Activated T-cell treated with anti-CD3 and anti-CD28 coated beads, Interleukin-2, amount 50 U/mL, for 72 hours (primary cell): ENCODE measurements around the gene RXRA. TPM values are rescaled to one million over a fixed set of nuclear protein-coding genes. Genes with fewer than 3 reads are reported as not detected.

Source experiments
- ATAC-seq, 2 donors: fragments of 150-1000 bp; cut with Tn5 transposase; replicated peaks in 1 of 2; 2 replicates each; pipeline ENCODE4 v1.10.0; 2021; ENCODE audit warnings: moderate library complexity in 2 of 2, mild to moderate bottlenecking in 1 of 2
- DNase-seq, 2 donors: peaks; one replicate each; pipeline ENCODE4 v3.0.0; 2021 to 2022; ENCODE audit warnings: mixed read lengths in 1 of 2
- H3K27ac Mint-ChIP-seq: one replicate; pipeline ENCODE4 v1.8.0; 2022; ENCODE audit warnings: mild to moderate bottlenecking, moderate library complexity, mixed read lengths
- H3K27me3 Mint-ChIP-seq: one replicate; pipeline ENCODE4 v1.8.0; 2022; ENCODE audit warnings: low read depth, mixed read lengths
- H3K36me3 Mint-ChIP-seq, 2 donors: one replicate each; pipeline ENCODE4 v1.8.0; 2022; ENCODE audit warnings: mixed read lengths in 2 of 2, mild to moderate bottlenecking in 1 of 2; ENCODE audit not compliant: insufficient read depth in 2 of 2
- H3K4me1 Mint-ChIP-seq: one replicate; pipeline ENCODE4 v1.8.0; 2022; ENCODE audit warnings: low read depth, mixed read lengths
- H3K4me3 Mint-ChIP-seq, 2 donors: one replicate each; pipeline ENCODE4 v1.8.0; 2022; ENCODE audit warnings: mild to moderate bottlenecking in 2 of 2, mixed read lengths in 2 of 2, moderate library complexity in 2 of 2
- H3K9me3 Mint-ChIP-seq, 2 donors: one replicate each; pipeline ENCODE4 v1.8.0; 2022; ENCODE audit warnings: mixed read lengths in 2 of 2
- total RNA-seq, 2 donors: library from RNA; stranded (reverse); gene quantifications; one replicate each; pipeline ENCODE4 v1.2.3, GENCODE V29; 2022

The RXRA gene
- total RNA-seq, 2 donors from 2014 or later, result 4.9 to 12.4 TPM

DNA sequence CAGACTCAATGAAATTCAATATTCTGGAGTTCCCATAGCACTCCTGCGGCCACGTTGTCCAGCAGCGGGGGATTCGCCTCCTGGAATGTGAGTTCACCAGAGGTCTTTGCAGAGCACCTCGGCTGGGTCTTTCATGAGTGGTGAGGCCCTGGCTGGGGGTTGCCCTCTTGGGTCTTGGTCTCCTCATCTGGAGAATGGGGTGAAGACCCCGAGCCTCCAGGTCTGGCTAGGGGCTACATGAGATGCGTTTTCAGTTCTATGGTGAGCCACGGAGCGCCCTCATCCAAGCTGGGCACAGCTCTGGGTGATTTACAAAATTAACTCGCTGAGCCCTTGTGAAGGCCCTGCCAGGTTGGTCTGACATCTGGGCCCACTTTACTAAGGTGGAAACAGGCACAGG is 37.5 kb upstream of the RXRA start:
- ATAC-seq, result no peak
- no peak overlapping the region for H3K4me3 Mint-ChIP-seq
- DNase-seq, result no peak
- H3K27ac Mint-ChIP-seq, result no peak overlapping the region
- no peaks in the 10 kb centered on the region for H3K36me3 Mint-ChIP-seq
- no peaks in the 10 kb centered on the region for H3K9me3 Mint-ChIP-seq
- peaks cover 8% of the 10 kb centered on the region for H3K27me3 Mint-ChIP-seq
- no peaks in the 10 kb centered on the region for H3K4me1 Mint-ChIP-seq

DNA sequence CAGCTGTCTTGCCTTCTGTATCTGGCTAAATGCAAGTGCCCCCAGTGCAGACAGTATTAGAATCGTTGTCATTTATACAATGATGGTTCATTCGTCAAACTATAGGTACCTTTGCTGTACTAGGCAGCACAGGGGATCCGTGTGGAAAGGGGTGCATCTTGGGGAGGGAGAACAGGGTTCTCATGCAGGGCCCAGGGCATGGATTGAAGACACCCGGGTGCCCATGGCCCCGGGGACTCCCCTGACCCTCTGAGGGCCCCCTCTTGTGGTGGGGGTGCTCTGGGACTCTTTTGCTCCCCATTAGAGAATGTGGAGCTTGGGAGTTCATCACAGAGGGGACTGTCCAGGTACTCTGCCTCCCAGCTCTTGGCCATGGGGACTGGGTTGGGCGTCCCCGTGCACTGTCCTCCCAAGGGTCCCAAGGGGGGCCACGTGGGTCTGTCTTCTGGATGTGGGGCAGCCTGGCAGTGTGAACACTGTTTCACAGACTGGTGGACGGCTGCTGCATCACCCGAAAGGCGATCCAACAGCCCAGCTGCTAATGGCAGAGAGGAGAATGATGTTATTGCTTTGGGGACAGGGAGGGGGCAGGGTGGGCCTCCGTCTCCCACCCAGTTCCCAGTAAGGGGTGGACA is 36.9 kb upstream of the RXRA start:
- H3K4me1 Mint-ChIP-seq, result no peaks in the 10 kb centered on the region
- no peaks in the 10 kb centered on the region for H3K36me3 Mint-ChIP-seq
- no peaks in the 10 kb centered on the region for H3K9me3 Mint-ChIP-seq
- H3K27me3 Mint-ChIP-seq, result peaks cover 8% of the 10 kb centered on the region
- no peak for ATAC-seq
- DNase-seq, result no peak
- no peak overlapping the region for H3K4me3 Mint-ChIP-seq
- no peak overlapping the region for H3K27ac Mint-ChIP-seq

DNA sequence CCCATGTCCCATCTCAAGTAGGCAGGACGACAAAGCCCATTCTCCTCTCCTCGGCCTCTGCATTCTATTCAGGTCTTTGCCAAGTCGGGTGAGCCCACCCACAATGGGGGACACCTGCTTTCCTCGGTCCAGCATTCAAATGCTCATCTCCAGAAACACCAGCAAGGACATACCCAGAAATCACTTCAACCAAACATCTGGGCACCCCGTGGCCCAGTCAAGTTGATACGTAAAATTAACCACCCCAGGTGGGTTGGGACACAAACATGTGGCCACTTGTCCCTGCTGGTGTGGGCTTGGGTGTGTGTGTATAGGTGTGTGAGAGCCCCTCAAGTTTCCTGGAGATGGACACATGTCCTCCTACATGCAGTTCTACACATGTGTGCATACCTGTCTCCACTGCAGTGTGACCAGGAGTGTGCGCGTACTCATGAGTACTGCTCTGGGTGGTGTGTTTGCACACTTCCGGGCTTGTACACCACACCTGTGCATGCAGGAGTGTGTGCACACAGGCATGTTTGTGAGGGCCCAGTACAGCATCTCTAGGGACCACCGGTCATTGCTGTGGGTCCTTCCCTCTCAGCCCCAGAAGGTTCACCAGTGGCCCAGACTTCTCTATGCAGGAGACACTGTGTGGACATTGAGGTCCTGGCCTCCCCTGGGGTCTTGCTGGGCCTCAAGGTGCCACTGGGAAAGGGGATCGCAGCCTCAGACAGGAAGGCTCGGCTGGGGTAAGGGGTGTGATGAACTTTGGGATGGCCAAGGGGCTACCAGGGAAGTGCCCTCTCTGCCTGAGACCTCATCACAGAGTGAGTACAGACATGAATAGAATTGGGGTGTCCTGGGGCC is 35.4 kb upstream of the RXRA start:
- no peaks in the 10 kb centered on the region for H3K36me3 Mint-ChIP-seq
- DNase-seq (no peak), ATAC-seq (no peak)
- H3K27me3 Mint-ChIP-seq, result peaks cover 8% of the 10 kb centered on the region
- no peaks in the 10 kb centered on the region for H3K4me1 Mint-ChIP-seq
- no peak overlapping the region for H3K27ac Mint-ChIP-seq
- no peak overlapping the region for H3K4me3 Mint-ChIP-seq
- no peaks in the 10 kb centered on the region for H3K9me3 Mint-ChIP-seq

DNA sequence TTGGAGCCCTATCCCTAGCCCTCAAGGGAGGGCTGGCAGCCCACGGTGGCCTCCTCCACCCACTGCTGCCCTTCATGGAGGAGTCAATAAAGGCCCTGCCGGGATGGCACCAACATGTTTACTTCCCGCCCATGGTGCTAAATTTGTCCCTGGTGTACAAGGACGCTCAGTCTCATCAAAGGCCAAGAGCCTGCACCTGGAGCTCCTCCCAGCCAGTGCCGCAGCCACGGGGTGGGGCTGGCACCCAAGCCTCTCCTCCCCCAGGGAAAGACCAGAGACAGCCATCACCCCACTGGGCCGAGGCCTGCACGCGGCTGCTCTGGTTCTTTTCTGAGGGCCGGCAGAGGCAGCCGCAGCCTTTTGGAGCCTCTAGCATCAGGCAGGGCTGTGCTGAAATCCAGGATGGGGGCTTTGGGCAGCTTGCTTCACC is 34.8 kb upstream of the RXRA start:
- H3K27me3 Mint-ChIP-seq, result peaks cover 6% of the 10 kb centered on the region

DNA sequence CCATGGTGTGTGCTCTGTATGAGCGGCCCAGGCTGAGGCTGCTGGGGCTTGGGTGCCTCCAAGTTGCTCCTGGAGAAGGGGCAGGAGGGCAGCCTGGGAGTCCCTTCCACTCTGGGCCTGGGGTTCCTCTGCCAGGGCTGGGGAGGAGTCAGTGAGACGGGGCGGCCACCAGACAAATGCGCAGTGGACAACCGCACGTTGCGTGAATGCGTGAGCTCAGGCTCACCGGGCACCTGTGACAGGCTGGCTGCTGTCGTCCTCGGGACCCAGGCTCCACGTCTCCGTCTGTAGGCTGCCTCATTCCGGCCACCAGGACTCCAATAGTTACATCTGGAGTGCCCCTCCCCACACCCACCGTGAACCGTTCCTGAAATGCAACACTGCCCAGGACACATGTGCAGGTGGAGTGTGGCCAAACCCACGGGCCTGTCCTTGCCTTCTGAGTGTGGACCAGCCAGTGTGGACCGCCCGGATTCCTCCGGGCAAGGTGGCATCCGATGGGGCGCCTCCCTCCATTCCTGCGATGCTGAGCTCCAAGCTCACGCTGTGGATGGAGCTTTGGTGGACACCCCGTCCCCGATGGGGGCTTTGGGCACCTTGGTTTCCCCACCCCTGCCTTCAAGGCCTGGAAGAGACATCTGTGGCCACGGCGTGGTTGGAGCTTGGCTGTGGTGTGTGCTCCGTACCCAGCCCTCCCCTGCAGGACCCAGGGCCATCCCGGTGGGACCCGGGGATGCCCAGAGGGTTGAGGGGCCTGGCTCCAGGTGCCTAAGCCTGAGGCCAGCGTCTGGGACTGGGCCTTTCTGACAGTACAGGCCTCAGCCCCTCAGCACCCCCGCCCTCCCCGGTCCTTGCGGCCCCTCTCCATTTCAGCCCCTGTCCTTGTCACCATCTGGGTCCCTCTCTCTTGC is 34.0 kb upstream of the RXRA start:
- Mint-ChIP-seq H3K4me3 (no peak overlapping the region), H3K27me3 (no peaks in the 10 kb centered on the region), H3K9me3 (no peaks in the 10 kb centered on the region), H3K27ac (no peak overlapping the region), H3K4me1 (no peaks in the 10 kb centered on the region), H3K36me3 (no peaks in the 10 kb centered on the region)
- DNase-seq (no peak), ATAC-seq (no peak)

More for the DNA sequence above, 34.8 kb upstream of the RXRA start:
- H3K9me3 Mint-ChIP-seq, result no peaks in the 10 kb centered on the region
- no peak for DNase-seq
- ATAC-seq, result no peak
- no peaks in the 10 kb centered on the region for H3K36me3 Mint-ChIP-seq
- no peak overlapping the region for H3K27ac Mint-ChIP-seq
- H3K4me3 Mint-ChIP-seq, result no peak overlapping the region
- H3K4me1 Mint-ChIP-seq, result no peaks in the 10 kb centered on the region

DNA sequence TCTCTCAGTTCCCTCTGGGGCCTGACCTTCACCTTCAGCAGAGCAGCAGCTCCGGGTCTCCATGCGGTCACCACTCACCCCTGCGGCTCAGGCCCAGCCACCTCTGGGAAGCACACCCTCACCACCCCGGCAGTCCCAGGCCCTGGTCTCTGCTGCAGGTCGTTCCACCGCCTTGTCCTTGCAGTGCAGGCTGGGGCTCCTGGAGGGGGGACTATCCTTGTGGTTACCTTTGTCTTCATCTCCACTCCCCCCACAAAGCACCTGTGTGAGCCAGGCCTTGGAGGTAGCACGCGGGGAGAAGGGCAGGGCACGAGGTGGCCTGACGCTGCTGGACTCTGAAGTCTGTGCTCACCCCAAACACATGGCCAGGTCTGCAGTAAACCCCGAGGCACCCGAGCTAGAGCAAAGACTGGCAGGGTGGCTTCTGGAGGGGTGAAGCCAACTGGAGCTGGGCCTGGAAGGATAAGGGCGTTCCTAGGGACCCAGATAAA is 33.2 kb upstream of the RXRA start:
- ATAC-seq, result no peak
- Mint-ChIP-seq H3K9me3 (no peaks in the 10 kb centered on the region), H3K27me3 (no peaks in the 10 kb centered on the region)

DNA sequence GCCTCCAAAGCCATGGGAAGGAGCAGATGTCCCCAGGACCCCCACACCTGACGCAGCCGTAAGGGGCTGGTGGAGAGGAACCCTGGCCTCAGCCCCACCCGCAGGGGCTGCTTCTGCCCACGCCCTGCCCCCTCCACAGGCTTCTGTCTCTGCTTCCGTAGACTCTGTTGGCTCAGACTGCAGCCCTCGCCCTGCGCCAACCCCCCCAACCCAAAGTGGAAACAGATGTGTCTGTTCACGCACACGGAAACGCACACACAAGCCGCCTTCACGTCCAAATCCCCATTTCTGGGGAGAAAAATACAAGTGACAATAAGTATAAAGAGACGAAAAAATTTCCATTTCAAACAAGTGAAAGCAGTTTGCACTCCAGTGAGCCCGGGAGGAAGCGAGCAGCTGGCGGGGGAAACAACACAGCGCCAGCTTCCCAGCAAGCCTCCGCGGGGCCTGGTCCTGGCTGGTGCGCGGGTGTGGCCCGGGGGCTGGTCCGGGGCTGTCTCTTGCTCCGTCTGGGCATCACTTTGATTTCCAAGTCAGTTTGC is 32.6 kb upstream of the RXRA start:
- H3K4me1 Mint-ChIP-seq, result no peaks in the 10 kb centered on the region
- ATAC-seq, result no peak

More for the DNA sequence above, 33.2 kb upstream of the RXRA start:
- Mint-ChIP-seq H3K4me3 (no peak overlapping the region), H3K4me1 (no peaks in the 10 kb centered on the region), H3K27ac (no peak overlapping the region), H3K36me3 (no peaks in the 10 kb centered on the region)
- no peak for DNase-seq

DNA sequence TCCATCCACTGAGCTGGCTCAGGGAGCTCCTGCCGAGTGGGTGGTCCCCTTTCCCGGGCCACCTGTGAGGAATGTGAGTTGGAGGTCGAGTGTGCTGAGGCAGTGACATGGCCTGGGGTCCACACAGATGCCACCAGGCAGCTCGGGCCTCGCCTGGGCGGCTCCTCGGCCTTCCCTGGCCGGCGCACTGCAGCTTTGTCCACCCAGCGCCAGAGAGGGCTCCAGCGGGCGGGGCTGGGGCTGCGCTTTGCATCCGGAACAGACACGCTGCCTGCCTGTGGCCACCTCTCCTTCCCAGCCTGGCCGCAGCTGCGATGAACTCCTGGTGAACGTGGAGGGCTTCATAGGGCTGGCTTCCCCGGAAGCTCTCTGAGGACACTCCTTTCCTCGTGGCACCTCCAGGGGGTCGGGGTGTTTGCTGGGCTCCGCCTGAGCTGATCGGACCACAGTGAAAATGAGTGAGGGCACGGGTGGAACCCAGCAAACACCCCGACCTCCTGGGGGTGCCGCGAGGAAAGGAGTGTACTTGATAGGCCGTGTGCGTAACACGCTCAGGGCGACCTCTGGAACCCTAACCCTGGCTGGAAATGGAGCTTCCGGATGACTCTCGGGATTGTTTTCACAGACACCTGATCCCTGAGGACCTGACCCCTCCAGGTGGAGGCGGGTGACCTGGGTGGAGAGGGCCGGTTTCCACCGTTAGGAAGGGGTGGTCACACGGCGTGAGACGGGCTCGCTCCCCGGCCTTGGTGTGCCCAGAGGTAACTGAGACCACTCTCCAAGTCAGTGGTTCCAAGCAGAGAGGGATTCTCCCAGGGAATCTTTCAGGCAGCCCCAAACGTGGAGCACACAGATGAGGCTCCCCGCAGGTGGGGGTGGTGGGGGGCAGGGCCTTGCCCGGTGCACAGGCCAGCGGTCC is 31.8 kb upstream of the RXRA start:
- H3K4me1 Mint-ChIP-seq, result no peaks in the 10 kb centered on the region
- no peaks in the 10 kb centered on the region for H3K9me3 Mint-ChIP-seq
- H3K27ac Mint-ChIP-seq, result no peak overlapping the region
- DNase-seq (no peak), ATAC-seq (no peak)
- H3K4me3 Mint-ChIP-seq, result no peak overlapping the region
- no peaks in the 10 kb centered on the region for H3K27me3 Mint-ChIP-seq
- H3K36me3 Mint-ChIP-seq, result no peaks in the 10 kb centered on the region

More for the DNA sequence above, 32.6 kb upstream of the RXRA start:
- H3K27ac Mint-ChIP-seq, result no peak overlapping the region
- no peak overlapping the region for H3K4me3 Mint-ChIP-seq
- H3K9me3 Mint-ChIP-seq, result no peaks in the 10 kb centered on the region
- H3K27me3 Mint-ChIP-seq, result no peaks in the 10 kb centered on the region
- H3K36me3 Mint-ChIP-seq, result no peaks in the 10 kb centered on the region
- DNase-seq, result no peak

DNA sequence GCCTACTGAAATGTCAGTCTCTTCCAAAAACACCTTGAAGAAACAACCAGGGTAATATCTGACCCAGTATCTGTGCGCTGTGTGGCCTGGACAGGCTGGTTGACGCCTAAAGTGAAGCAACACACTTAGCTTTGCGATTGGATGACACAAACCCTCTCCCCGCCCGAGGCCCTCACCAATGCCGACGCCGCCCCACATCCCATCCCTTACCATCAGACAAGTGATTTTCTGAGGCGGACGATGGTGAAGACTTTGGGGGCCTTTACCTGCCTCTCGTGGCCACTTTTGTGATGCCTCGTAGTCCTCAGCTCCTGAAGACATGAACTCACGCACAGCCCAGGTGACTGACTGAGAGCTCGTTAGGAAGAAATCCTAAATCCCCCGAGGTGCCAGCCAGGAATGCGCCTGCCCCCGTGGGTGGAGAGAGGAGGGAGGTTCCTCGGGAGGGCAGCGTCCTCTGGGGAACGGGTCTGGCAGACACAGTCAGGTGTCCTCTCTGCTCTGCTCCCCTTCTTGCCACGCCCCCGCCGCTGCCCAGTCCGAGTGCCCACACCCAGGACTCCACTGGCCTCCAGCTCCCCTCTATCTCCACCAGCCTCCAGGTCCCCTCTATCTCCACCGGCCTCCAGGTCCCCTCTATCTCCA is 31.0 kb upstream of the RXRA start:
- Mint-ChIP-seq H3K4me1 (no peaks in the 10 kb centered on the region), H3K4me3 (no peak overlapping the region), H3K27ac (no peak overlapping the region), H3K36me3 (no peaks in the 10 kb centered on the region), H3K9me3 (no peaks in the 10 kb centered on the region), H3K27me3 (peaks cover 3% of the 10 kb centered on the region)
- ATAC-seq, result no peak
- DNase-seq, result no peak

DNA sequence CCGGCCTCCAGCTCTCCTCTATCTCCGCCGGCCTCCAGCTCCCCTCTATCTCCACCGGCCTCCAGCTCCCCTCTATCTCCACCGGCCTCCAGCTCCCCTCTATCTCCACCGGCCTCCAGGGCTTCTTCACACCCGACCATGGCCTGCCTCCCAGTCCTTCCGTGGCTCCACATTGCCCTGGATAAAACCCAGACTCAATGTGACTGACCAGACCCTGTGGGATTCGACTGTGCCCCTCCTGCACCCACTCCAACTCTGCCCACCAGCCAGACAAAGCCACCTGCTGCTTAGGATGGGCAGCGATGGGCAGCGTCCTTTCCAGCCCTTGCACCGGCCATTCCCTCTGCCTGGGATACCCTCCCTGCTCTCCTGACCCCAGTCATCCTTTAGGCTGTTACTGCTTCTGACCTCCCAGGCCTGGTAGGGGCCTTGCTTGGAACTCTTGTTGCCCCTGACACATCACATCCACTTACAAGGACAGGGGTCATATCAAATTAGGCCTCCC is 30.5 kb upstream of the RXRA start:
- no peak overlapping the region for H3K4me3 Mint-ChIP-seq
- H3K36me3 Mint-ChIP-seq, result no peaks in the 10 kb centered on the region
- peaks cover 5% of the 10 kb centered on the region for H3K4me1 Mint-ChIP-seq
- DNase-seq (no peak), ATAC-seq (no peak)
- H3K27me3 Mint-ChIP-seq, result peaks cover 9% of the 10 kb centered on the region
- no peaks in the 10 kb centered on the region for H3K9me3 Mint-ChIP-seq
- H3K27ac Mint-ChIP-seq, result no peak overlapping the region

DNA sequence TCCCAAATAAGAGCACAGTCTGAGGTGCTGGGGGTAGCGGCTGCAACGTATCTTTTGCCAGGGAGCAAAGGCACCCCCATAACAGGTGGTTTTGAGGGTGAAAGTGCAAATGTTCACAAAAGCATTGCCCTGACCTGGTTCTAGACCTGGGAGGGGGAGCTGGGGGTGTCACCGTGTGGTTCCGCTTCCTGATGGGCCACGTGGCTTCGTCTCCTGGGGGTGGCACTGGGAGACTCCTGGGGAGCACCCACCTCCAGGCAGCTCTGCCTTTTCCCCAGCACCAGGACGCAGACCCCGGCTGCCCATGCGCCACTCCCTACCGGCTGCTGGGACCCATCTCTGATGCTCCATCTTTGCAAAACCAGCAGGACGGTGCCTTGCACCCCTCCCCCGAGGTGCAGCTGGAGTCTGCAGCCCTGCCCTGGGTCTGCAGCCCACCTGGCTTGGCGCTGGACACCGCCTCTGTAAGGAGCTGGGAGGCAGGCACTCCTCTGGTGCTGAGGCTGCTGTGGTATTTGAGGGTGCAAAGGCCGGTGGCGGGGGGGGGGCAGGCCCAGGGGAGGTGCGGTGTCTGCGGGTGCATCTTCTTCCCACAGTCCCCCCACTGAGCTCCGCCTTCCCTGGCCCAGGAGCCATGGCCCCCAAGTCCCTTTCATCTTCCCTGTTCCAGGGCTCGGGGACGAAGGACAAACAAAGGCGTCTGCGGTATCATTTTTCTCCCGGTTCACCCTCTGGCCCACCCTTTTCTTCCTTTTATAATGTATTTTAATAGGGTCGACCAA is 29.8 kb upstream of the RXRA start:
- peaks cover 12% of the 10 kb centered on the region for H3K27me3 Mint-ChIP-seq
- ATAC-seq, result no peak
- no peaks in the 10 kb centered on the region for H3K36me3 Mint-ChIP-seq
- H3K9me3 Mint-ChIP-seq, result no peaks in the 10 kb centered on the region
- H3K27ac Mint-ChIP-seq, result no peak overlapping the region
- DNase-seq, result no peak
- no peak overlapping the region for H3K4me3 Mint-ChIP-seq
- peaks cover 12% of the 10 kb centered on the region for H3K4me1 Mint-ChIP-seq
